Peyer's patch (tissue), 4 donors: ENCODE measurements around the gene SLC16A11.

Source experiments
- CTCF ChIP-seq, 6 experiments: fragments of 450-650 bp in 4 of 6; fragments of 200-600 bp in 2 of 6; sonication (generic) in 1 of 6; IDR thresholded peaks; one replicate each; pipeline ENCODE4 v1.5.1; 2017 to 2019; ENCODE audit warnings: antibody characterized with exemption in 6 of 6, mild to moderate bottlenecking in 3 of 6, moderate library complexity in 1 of 6
- POLR2A ChIP-seq, 2 donors: fragments of 450-650 bp; IDR thresholded peaks; one replicate each; pipeline ENCODE4 v1.5.1; 2017; ENCODE audit warnings: antibody characterized with exemption in 2 of 2, mild to moderate bottlenecking in 2 of 2, moderate library complexity in 2 of 2

GRCh38 chr17:7048968-7049367, 5.1 kb upstream of the SLC16A11 start:
- TF ChIP-seq CTCF (IDR thresholded peaks at IDR 0.05) (no peak), POLR2A (IDR thresholded peaks at IDR 0.05) (no peak)
